GM23248 (cell line): Measurements from ENCODE around the gene KSR2. TPM values are rescaled to one million over a fixed set of nuclear protein-coding genes. Genes with fewer than 3 reads are reported as not detected.

Experiments used
- DNase-seq: peaks from one replicate; pipeline ENCODE4 v3.0.0-alpha.2; 2015
- H2AFZ ChIP-seq: fragments of 200-600 bp; sonication (generic); 2 replicates; pipeline ENCODE4 v1.6.1; 2016; ENCODE audit warnings: antibody characterized with exemption
- H3F3A ChIP-seq: fragments of 200-600 bp; sonication (generic); 2 replicates; pipeline ENCODE4 v1.6.1; 2016; ENCODE audit warnings: mild to moderate bottlenecking, antibody characterized with exemption, mixed run types; ENCODE audit not compliant: insufficient read depth
- H3K27ac ChIP-seq: fragments of 200-600 bp; sonication (generic); 2 replicates; pipeline ENCODE4 v1.5.1; 2016; ENCODE audit warnings: mild to moderate bottlenecking
- H3K27me3 ChIP-seq: fragments of 200-600 bp; sonication (generic); replicated peaks from 2 replicates; pipeline ENCODE4 v1.6.1; 2016; ENCODE audit warnings: mild to moderate bottlenecking; ENCODE audit not compliant: insufficient read depth
- H3K36me3 ChIP-seq: fragments of 200-600 bp; sonication (generic); 2 replicates; pipeline ENCODE4 v1.6.1; 2016; ENCODE audit warnings: low read depth, mild to moderate bottlenecking
- H3K4me1 ChIP-seq: fragments of 200-600 bp; sonication (generic); 2 replicates; pipeline ENCODE4 v1.6.1; 2016; ENCODE audit warnings: mild to moderate bottlenecking; ENCODE audit not compliant: insufficient read depth
- H3K4me2 ChIP-seq: fragments of 200-600 bp; sonication (generic); one replicate; pipeline ENCODE4 v1.6.1; 2016; ENCODE audit warnings: mild to moderate bottlenecking; ENCODE audit not compliant: unreplicated experiment
- H3K4me3 ChIP-seq: fragments of 200-600 bp; sonication (generic); 2 replicates; pipeline ENCODE4 v1.5.1; 2016; ENCODE audit warnings: mild to moderate bottlenecking
- H3K79me2 ChIP-seq: fragments of 200-600 bp; sonication (generic); 2 replicates; pipeline ENCODE4 v1.6.1; 2016; ENCODE audit warnings: mild to moderate bottlenecking; ENCODE audit not compliant: insufficient read depth
- H3K9ac ChIP-seq: fragments of 200-600 bp; sonication (generic); 2 replicates; pipeline ENCODE4 v1.6.1; 2016; ENCODE audit warnings: mild to moderate bottlenecking
- H3K9me2 ChIP-seq: fragments of 200-600 bp; sonication (generic); 2 replicates; pipeline ENCODE4 v1.6.1; 2016; ENCODE audit warnings: mixed run types, mild to moderate bottlenecking, moderate library complexity; ENCODE audit not compliant: insufficient read depth
- H3K9me3 ChIP-seq: fragments of 200-600 bp; sonication (generic); one replicate; pipeline ENCODE4 v1.6.1; 2017; ENCODE audit warnings: low read depth
- H4K20me1 ChIP-seq: fragments of 200-600 bp; sonication (generic); 2 replicates; pipeline ENCODE4 v1.6.0; 2016; ENCODE audit not compliant: insufficient read depth
- EZH2 ChIP-seq: fragments of 200-600 bp; sonication (generic); IDR thresholded peaks from 2 replicates; pipeline ENCODE4 v1.6.1; 2018; ENCODE audit warnings: antibody characterized with exemption, mild to moderate bottlenecking; ENCODE audit not compliant: insufficient read depth, poor library complexity, severe bottlenecking
- EZH2phosphoT487 ChIP-seq: fragments of 200-600 bp; sonication (generic); IDR thresholded peaks from 2 replicates; pipeline ENCODE4 v1.6.1; 2018; ENCODE audit warnings: antibody characterized with exemption, moderate library complexity, mild to moderate bottlenecking, low read depth; ENCODE audit not compliant: insufficient read depth
- WGBS, 2 experiments: methylation state at CpG; one replicate each; pipeline ENCODE4 v1.1.6; 2015 to 2017; ENCODE audit warnings: low lambda C conversion rate in 2 of 2, low coverage in 1 of 2; ENCODE audit errors: missing lambda C conversion rate in 2 of 2; 5-methylcytosine and 5-hydroxymethylcytosine counted together
- in situ Hi-C: fragments of 300-500 bp; cut with MboI; formaldehyde crosslinking; loops from 2 replicates; pipeline ENCODE4 v1.15.0; 2020
- polyA plus RNA-seq: library from polyadenylated mRNA; unstranded; fragments of >200 nt; fragmentation: Nextera tagmentation; extraction: Ambion mirVana; gene quantifications from 2 replicates; pipeline ENCODE4 v1.2.1, GENCODE V29; 2016
- total RNA-seq: library from RNA; depleted of rRNA; stranded (reverse); fragments of >200 nt; shearing (Covaris generic); gene quantifications from 2 replicates; pipeline ENCODE4 v1.2.3, GENCODE V29; 2014

KSR2 gene
- total and polyA plus RNA-seq, 2 experiments from 2014 or later = not detected

- H3K4me3 ChIP-seq = no peak overlapping the region
- H3K9ac ChIP-seq = no peak overlapping the region
- H3K79me2 ChIP-seq = no peaks in the 10 kb centered on the region
- in situ Hi-C loops = no loop called here
- DNase-seq = no peak
- no peaks in the 10 kb centered on the region for H3K9me3 ChIP-seq
- H3K27ac ChIP-seq = no peak overlapping the region
- H3K36me3 ChIP-seq = no peaks in the 10 kb centered on the region
- H2AFZ ChIP-seq = no peak overlapping the region
- no peaks in the 10 kb centered on the region for H3K9me2 ChIP-seq
- no peaks in the 10 kb centered on the region for H4K20me1 ChIP-seq
- H3K27me3 ChIP-seq = peaks cover 39% of the 10 kb centered on the region
- WGBS, 2 experiments = 33 to 42% methylated on average over 4 of the region's 4 CpGs
- H3K4me1 ChIP-seq = no peaks in the 10 kb centered on the region
- H3F3A ChIP-seq = no peaks in the 10 kb centered on the region
- H3K4me2 ChIP-seq = no peak overlapping the region
- TF ChIP-seq EZH2 = no peak
- TF ChIP-seq EZH2phosphoT487 = no peak
These were observed 1.5 kb upstream of the KSR2 start for GRCh38 chr12:117970334-117970733.

- Histone ChIP-seq H3K4me1 (no peaks in the 10 kb centered on the region), H3K9me2 (no peaks in the 10 kb centered on the region), H3K4me3 (peak overlapping the region; percentile 73), H2AFZ (peak overlapping the region; percentile 78), H3K27ac (no peak overlapping the region), H3K9me3 (no peaks in the 10 kb centered on the region), H3K9ac (no peak overlapping the region), H4K20me1 (no peaks in the 10 kb centered on the region), H3K4me2 (peak overlapping the region; percentile 80), H3K36me3 (no peaks in the 10 kb centered on the region), H3F3A (no peaks in the 10 kb centered on the region), H3K79me2 (no peaks in the 10 kb centered on the region), H3K27me3 (peaks cover 42% of the 10 kb centered on the region)
- 2 to 6% methylated on average over 8 to 10 of the region's 10 CpGs for whole genome bisulfite sequencing, 2 experiments
- no peak for DNase-seq
- in situ Hi-C loops = no loop called here
- TF ChIP-seq EZH2 = no peak
- no peak for TF ChIP-seq EZH2phosphoT487
These were observed 520 bp downstream of the KSR2 start for GRCh38 chr12:117968151-117968789.

GRCh38 chr12:117967512-117967911, 1.3 kb downstream of the KSR2 start:
- in situ Hi-C loops = no loop called here
- Histone ChIP-seq H3K4me3 (no peak overlapping the region), H3K36me3 (no peaks in the 10 kb centered on the region), H2AFZ (no peak overlapping the region), H3F3A (no peaks in the 10 kb centered on the region), H3K4me2 (no peak overlapping the region), H3K27me3 (peaks cover 42% of the 10 kb centered on the region), H3K27ac (no peak overlapping the region), H3K9me3 (no peaks in the 10 kb centered on the region), H3K9ac (no peak overlapping the region), H3K4me1 (no peaks in the 10 kb centered on the region), H4K20me1 (no peaks in the 10 kb centered on the region), H3K79me2 (no peaks in the 10 kb centered on the region), H3K9me2 (no peaks in the 10 kb centered on the region)
- no peak for DNase-seq
- 14% methylated on average over 12 of the region's 12 CpGs for WGBS, 2 experiments
- TF ChIP-seq EZH2phosphoT487 = no peak
- TF ChIP-seq EZH2 = no peak

- WGBS, 2 experiments = 11 to 15% methylated on average over 4 of the region's 4 CpGs
- H3K27ac ChIP-seq = no peak overlapping the region
- H3K9ac ChIP-seq = no peak overlapping the region
- no peaks in the 10 kb centered on the region for H4K20me1 ChIP-seq
- DNase-seq = no peak
- no peaks in the 10 kb centered on the region for H3K9me3 ChIP-seq
- in situ Hi-C loops = no loop called here
- H3K4me1 ChIP-seq = no peaks in the 10 kb centered on the region
- no peaks in the 10 kb centered on the region for H3F3A ChIP-seq
- no peaks in the 10 kb centered on the region for H3K79me2 ChIP-seq
- H3K4me3 ChIP-seq = no peak overlapping the region
- H3K36me3 ChIP-seq = no peaks in the 10 kb centered on the region
- no peak overlapping the region for H2AFZ ChIP-seq
- TF ChIP-seq EZH2phosphoT487 (no peak), EZH2 (no peak)
- H3K9me2 ChIP-seq = no peaks in the 10 kb centered on the region
- H3K4me2 ChIP-seq = no peak overlapping the region
- peaks cover 42% of the 10 kb centered on the region for H3K27me3 ChIP-seq
These were observed 1.7 kb downstream of the KSR2 start for GRCh38 chr12:117967043-117967442.
